Heart right ventricle (tissue), 16 donors: ENCODE data around the gene CDH23. TPM values are rescaled to one million over a fixed set of nuclear protein-coding genes. Genes with fewer than 3 reads are reported as not detected.

Experiments
- ATAC-seq, 8 donors: fragments of 200-7000 bp; cut with Tn5 transposase; one replicate each; pipeline ENCODE4 v1.9.1; 2020; ENCODE audit warnings: mild to moderate bottlenecking in 8 of 8, moderate library complexity in 8 of 8, moderate number of reproducible peaks in 1 of 8
- DNase-seq, 2 donors: peaks; one replicate each; pipeline ENCODE4 v3.0.0-alpha.2; 2020
- H3K27ac ChIP-seq, 10 donors: fragments of 200-600 bp; sonication (generic) in 2 of 10; one replicate each; pipeline versions ENCODE4 v1.5.0 to v1.8.0; 2020 to 2022; ENCODE audit warnings: mild to moderate bottlenecking in 3 of 10
- H3K27me3 ChIP-seq, 7 donors: fragments of 200-600 bp; one replicate each; pipeline ENCODE4 v1.8.0; 2021 to 2022; ENCODE audit warnings: mild to moderate bottlenecking in 2 of 7
- H3K36me3 ChIP-seq, 9 donors: fragments of 200-600 bp; sonication (generic) in 1 of 9; one replicate each; pipeline versions ENCODE4 v1.5.0 to v1.8.0; 2020 to 2022; ENCODE audit warnings: mild to moderate bottlenecking in 2 of 9
- H3K4me1 ChIP-seq, 9 donors: fragments of 200-600 bp; sonication (generic) in 1 of 9; one replicate each; pipeline versions ENCODE4 v1.5.0 to v1.8.0; 2020 to 2022; ENCODE audit warnings: mild to moderate bottlenecking in 4 of 9
- H3K4me3 ChIP-seq, 10 donors: fragments of 200-600 bp; sonication (generic) in 2 of 10; one replicate each; pipeline versions ENCODE4 v1.5.0 to v1.8.0; 2020 to 2022; ENCODE audit warnings: mild to moderate bottlenecking in 7 of 10, moderate library complexity in 2 of 10
- H3K9me3 ChIP-seq, 11 donors: fragments of 200-600 bp in 10 of 11; sonication (generic) in 2 of 11; one replicate each; pipeline versions ENCODE4 v1.5.0 to v1.8.0; 2013 to 2022; ENCODE audit warnings: mild to moderate bottlenecking in 2 of 11, control low read depth in 1 of 11, moderate library complexity in 1 of 11
- WGBS, 2 donors: extraction: QIAGEN DNeasy Blood & Tissue Kit; methylation state at CpG; one replicate each; pipeline ENCODE4 v1.1.7; 2013; ENCODE audit warnings: inconsistent platforms in 1 of 2; 5-methylcytosine and 5-hydroxymethylcytosine counted together
- intact Hi-C, 10 donors: fragments of 100-400 bp; cut with DNase I; formaldehyde crosslinking; loops; one replicate each; pipeline versions ENCODE4 v1.11.1 to v1.14.2; 2022
- polyA plus RNA-seq, 2 donors: library from polyadenylated mRNA; stranded (reverse); fragments of 200-250 nt; gene quantifications; one replicate each; pipeline ENCODE4 v1.2.3, GENCODE V29; 2013
- total RNA-seq, 10 donors: library from RNA; stranded (reverse); fragmentation: NEBNext Ultra II Directional in 3 of 10; extraction: Animal tissue kit (Norgen Biotek cat#: 25700) in 3 of 10; gene quantifications; one replicate each; pipeline versions ENCODE4 v1.2.1 to v1.2.4, GENCODE V29; 2021 to 2023
- TF ChIP-seq, protein P1 (sequence below), 9 donors: fragments of 200-600 bp; sonication (generic) in 2 of 9; IDR thresholded peaks; one replicate each; pipeline versions ENCODE4 v1.5.0 to v1.8.0; 2021 to 2022; ENCODE audit warnings: antibody characterized with exemption in 9 of 9, mild to moderate bottlenecking in 5 of 9, moderate library complexity in 1 of 9
- donor health status: Arrhythmogenic right ventricular cardiomyopathy.
- donor health status: ischemic (EF 13 %, LVEDD 7.1; RV severe dilation, severe dysfunction).
- donor health status: healthy with polysubstance abuse.
- donor health status: DM: no; HTN: yes; CAD: no.
- donor health status: DM: no; HTN: no; CAD: no.
- donor health status: ischemic (EF 25% LVEDD 6.9; RV normal size, moderate dysfunction).
- donor health status: ischemic (EF 25% LVEDD 5.7; RV mildly dilated, moderate dysfunction).
- donor health status: healthy.
- donor health status: DM: yes; HTN: yes; CAD: no.
- donor health status: Ischemic cardiomyopathy.
- donor health status: ischemic (EF 35%, LVEDD 5.7; RV mildly dilated, moderate dysfunction).
- donor health status: nonischemic (EF 11% LVEDD 7.7; RV severe dilation, severe dysfunction).
- donor health status: DM: yes; HTN: yes; CAD: no.
- donor health status: PGD.
- donor health status: ischemic (EF 29% LVEDD 5.4; RV normal size, mild dysfunction).
- donor health status: nonischemic (EF 23%, LVEDD 6.1; RV moderate dilation, normal function).

The CDH23 gene
- total and polyA plus RNA-seq, 12 donors, result 1.1 to 7.7 (median 4.6) TPM

DNA sequence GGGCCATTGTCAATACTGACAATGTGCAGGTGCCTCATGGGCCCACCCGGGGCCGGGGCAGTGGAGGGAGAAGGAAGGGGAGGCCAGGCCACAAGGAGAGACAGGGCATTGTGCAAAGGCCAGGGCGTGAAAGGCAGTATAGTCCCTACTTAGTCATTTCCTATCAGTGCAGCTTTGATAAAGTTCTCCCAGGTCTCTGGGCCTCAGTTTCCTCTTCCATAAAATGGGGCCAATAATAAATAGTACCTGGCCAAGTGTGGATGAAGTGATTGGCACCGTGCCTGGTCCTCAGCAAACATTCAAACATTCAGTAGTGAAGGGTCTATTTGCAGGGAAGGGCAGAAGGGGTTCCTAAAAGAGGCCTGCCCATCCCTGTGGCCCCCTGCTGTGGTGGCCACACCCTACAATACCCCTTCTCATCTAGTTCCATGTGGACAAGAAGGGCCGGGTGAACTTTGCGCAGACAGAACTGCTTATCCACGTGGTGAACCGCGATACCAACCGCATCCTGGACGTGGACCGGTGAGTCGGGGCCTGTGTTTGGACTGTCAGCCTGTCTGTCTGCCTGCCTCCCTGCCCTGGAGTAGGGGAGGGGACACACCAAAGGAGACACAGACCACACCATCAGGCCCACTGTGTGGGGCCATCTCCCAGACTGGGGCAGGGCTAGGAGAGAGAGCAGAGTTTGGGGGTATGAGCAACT, 413.5 kb downstream of the CDH23 start:
- ATAC-seq, result no peak
- 88 to 92% methylated on average over 13 of the region's 13 CpGs for WGBS, 2 donors
- TF ChIP-seq, protein P1, sequence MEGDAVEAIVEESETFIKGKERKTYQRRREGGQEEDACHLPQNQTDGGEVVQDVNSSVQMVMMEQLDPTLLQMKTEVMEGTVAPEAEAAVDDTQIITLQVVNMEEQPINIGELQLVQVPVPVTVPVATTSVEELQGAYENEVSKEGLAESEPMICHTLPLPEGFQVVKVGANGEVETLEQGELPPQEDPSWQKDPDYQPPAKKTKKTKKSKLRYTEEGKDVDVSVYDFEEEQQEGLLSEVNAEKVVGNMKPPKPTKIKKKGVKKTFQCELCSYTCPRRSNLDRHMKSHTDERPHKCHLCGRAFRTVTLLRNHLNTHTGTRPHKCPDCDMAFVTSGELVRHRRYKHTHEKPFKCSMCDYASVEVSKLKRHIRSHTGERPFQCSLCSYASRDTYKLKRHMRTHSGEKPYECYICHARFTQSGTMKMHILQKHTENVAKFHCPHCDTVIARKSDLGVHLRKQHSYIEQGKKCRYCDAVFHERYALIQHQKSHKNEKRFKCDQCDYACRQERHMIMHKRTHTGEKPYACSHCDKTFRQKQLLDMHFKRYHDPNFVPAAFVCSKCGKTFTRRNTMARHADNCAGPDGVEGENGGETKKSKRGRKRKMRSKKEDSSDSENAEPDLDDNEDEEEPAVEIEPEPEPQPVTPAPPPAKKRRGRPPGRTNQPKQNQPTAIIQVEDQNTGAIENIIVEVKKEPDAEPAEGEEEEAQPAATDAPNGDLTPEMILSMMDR (IDR thresholded peaks at IDR 0.05), result no peak

DNA sequence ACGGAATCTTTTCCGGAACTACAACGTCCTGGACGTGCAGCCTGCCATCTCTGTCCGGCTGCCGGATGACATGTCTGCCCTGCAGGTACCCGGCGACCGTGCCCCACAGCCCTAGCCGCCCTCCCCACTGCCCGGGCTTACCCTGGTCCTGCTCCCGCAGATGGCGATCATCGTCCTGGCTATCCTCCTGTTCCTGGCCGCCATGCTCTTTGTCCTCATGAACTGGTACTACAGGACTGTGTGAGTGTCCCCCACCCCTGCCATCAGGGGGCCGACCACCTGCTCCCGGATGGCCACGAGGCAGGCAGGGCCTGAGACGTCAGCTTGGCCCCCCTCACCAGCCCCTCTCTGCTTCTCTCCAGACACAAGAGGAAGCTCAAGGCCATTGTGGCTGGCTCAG, 414.6 kb downstream of the CDH23 start:
- no peak overlapping the region for H3K27ac ChIP-seq
- DNase-seq (no peak), ATAC-seq (peak in 2 of 8 donors; percentile 1 to 4)
- H3K27me3 ChIP-seq, result peaks cover 0 to 15% (median 0%) of the 10 kb centered on the region in 7 donors
- H3K4me1 ChIP-seq, result peaks cover 0 to 25% (median 8%) of the 10 kb centered on the region in 9 donors
- peaks cover 0 to 32% (median 7%) of the 10 kb centered on the region in 9 donors for H3K36me3 ChIP-seq
- WGBS, 2 donors, result 86 to 87% methylated on average over 19 of the region's 19 CpGs
- no peaks in the 10 kb centered on the region for H3K9me3 ChIP-seq
- intact Hi-C loops, result loop anchor here in 8 of 10 donors (5.0 to 10.0 kb wide), 5 partner anchors 427 to 499 kb away; partner anchors contain the start of gene SLC29A3 (in 4 of the 8)
- TF ChIP-seq, protein P1 (IDR thresholded peaks at IDR 0.05), result no peak
- no peak overlapping the region for H3K4me3 ChIP-seq

More for the DNA sequence above, 413.5 kb downstream of the CDH23 start:
- no peaks in the 10 kb centered on the region for H3K9me3 ChIP-seq
- no peak for DNase-seq
- no peak overlapping the region for H3K4me3 ChIP-seq
- intact Hi-C loops, result loop anchor here in 8 of 10 donors (5.0 to 10.0 kb wide), 5 partner anchors 425 to 498 kb away; partner anchors contain the start of gene SLC29A3 (in 4 of the 8)
- peaks cover 0 to 24% (median 0%) of the 10 kb centered on the region in 9 donors for H3K4me1 ChIP-seq
- H3K36me3 ChIP-seq, result peaks cover 0 to 20% (median 0%) of the 10 kb centered on the region in 9 donors
- no peak overlapping the region for H3K27ac ChIP-seq
- peaks cover 0 to 15% (median 0%) of the 10 kb centered on the region in 7 donors for H3K27me3 ChIP-seq

DNA sequence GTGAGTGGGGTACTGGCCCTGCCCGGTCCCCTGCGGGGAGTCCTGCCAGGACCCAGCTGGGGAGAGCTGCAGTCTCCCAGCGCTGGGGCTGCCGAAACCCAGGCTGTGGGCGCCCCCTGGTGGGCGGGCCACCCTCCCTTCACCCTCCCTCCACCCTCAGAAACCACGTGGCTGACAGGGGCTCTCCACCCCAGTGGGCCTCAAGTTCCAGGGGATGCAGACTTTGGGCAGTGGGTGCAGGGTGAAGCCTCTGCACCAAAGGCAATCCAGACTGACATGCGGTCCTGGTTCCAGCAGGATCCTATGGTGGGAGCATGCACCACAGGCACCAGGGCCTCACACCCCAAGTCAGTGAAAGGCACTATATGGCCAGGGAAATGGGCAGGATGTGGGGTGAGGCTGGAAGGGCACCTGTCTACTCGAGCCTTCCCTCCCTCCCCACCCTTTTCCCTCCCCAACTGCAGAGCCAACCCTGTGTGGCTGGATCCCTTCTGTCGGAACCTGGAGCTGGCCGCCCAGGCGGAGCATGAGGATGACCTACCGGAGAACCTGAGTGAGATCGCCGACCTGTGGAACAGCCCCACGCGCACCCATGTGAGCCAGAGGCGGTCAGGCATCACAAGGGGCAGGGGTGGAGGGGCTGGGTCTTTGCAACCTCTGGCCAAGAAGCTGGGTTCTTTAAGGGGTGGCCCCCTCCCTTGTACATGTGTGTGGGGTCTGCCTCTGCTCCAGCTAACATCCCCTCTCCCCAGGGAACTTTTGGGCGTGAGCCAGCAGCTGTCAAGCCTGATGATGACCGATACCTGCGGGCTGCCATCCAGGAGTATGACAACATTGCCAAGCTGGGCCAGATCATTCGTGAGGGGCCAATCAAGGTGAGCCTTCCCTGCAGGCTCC, 415.5 kb downstream of the CDH23 start:
- Histone ChIP-seq H3K36me3 (peaks cover 0 to 41% (median 15%) of the 10 kb centered on the region in 9 donors), H3K27me3 (peaks cover 0 to 14% (median 0%) of the 10 kb centered on the region in 7 donors), H3K4me1 (peaks cover 5 to 34% (median 14%) of the 10 kb centered on the region in 9 donors), H3K9me3 (no peaks in the 10 kb centered on the region), H3K27ac (no peak overlapping the region), H3K4me3 (no peak overlapping the region)
- TF ChIP-seq, protein P1 (IDR thresholded peaks at IDR 0.05), result peak; percentile 63 to 93 (median 82)
- DNase-seq (peak; percentile 54 to 81), ATAC-seq (peak; percentile 77 to 87 (median 84))
- intact Hi-C loops, result loop anchor here in 8 of 10 donors (5.0 to 10.0 kb wide), 5 partner anchors 427 to 500 kb away; partner anchors contain the start of gene SLC29A3 (in 4 of the 8)
- 35 to 40% methylated on average over 22 of the region's 22 CpGs for WGBS, 2 donors
